ENCODE results near the gene IL1RN. TPM values are rescaled to one million over a fixed set of nuclear protein-coding genes. Genes with fewer than 3 reads are reported as not detected.

IL1RN gene
- total and polyA plus RNA-seq, 2 of the 13 experiments (the other 11 are each of a cell fraction or from before 2014, with no cell fraction given), result 21.2 to 101 TPM

DNA sequence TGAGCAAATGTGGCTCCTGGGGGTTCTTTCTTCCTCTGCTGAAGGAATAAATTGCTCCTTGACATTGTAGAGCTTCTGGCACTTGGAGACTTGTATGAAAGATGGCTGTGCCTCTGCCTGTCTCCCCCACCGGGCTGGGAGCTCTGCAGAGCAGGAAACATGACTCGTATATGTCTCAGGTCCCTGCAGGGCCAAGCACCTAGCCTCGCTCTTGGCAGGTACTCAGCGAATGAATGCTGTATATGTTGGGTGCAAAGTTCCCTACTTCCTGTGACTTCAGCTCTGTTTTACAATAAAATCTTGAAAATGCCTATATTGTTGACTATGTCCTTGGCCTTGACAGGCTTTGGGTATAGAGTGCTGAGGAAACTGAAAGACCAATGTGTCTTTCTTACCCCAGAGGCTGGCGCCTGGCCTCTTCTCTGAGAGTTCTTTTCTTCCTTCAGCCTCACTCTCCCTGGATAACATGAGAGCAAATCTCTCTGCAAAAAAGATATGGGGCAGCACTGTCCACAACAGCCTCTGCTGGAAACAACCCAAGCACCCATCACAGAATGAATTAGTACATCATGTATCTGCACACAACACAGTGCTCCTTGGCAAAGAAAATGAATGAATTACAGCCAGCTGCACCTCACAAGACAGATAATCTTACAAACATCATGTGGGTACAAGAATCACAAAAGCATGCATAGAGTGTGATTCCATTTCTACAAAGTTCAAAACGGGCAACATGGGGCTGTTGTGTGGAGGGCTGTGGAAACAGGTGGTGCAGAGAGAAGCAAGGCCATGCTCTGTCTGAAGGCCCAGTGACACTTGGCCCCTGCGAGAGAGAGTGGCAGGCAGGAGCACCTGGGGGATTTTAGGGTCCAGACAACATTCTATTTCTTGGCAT, 6.6 kb downstream of the IL1RN start (continued):
- TF ChIP-seq, protein P1, sequence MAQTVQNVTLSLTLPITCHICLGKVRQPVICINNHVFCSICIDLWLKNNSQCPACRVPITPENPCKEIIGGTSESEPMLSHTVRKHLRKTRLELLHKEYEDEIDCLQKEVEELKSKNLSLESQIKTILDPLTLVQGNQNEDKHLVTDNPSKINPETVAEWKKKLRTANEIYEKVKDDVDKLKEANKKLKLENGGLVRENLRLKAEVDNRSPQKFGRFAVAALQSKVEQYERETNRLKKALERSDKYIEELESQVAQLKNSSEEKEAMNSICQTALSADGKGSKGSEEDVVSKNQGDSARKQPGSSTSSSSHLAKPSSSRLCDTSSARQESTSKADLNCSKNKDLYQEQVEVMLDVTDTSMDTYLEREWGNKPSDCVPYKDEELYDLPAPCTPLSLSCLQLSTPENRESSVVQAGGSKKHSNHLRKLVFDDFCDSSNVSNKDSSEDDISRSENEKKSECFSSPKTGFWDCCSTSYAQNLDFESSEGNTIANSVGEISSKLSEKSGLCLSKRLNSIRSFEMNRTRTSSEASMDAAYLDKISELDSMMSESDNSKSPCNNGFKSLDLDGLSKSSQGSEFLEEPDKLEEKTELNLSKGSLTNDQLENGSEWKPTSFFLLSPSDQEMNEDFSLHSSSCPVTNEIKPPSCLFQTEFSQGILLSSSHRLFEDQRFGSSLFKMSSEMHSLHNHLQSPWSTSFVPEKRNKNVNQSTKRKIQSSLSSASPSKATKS (CRISPR knock-in tag; IDR thresholded peaks at IDR 0.05), result no peak
- TF ChIP-seq RFX5 (IDR thresholded peaks at IDR 0.05; ENCODE audit: low read depth, low read length) (no peak), SMC3 (IDR thresholded peaks at IDR 0.05; ENCODE audit: low read length) (0 out of 2 replicates have a peak, but pooled peaks have one; percentile 5), ZNF558 (CRISPR knock-in tag; IDR thresholded peaks at IDR 0.05; ENCODE audit: borderline replicate concordance) (no peak), MIER3 (CRISPR knock-in tag; IDR thresholded peaks at IDR 0.05; ENCODE audit: borderline replicate concordance) (no peak), PHB2 (IDR thresholded peaks at IDR 0.05; ENCODE audit: partially characterized antibody) (no peak), BRD4 (CRISPR knock-in tag; IDR thresholded peaks at IDR 0.05) (no peak), ZNF556 (CRISPR knock-in tag; IDR thresholded peaks at IDR 0.05; ENCODE audit: borderline replicate concordance) (0 out of 2 replicates have a peak, but pooled peaks have one; percentile 59), NCOR1 (IDR thresholded peaks at IDR 0.05; ENCODE audit: borderline replicate concordance, low read length) (no peak), ZNF703 (CRISPR knock-in tag; IDR thresholded peaks at IDR 0.05; ENCODE audit: borderline replicate concordance) (no peak), PRPF4 (IDR thresholded peaks at IDR 0.05; ENCODE audit: low read depth, low read length, poor library complexity, severe bottlenecking) (no peak), ZNF737 (CRISPR knock-in tag; IDR thresholded peaks at IDR 0.05; ENCODE audit: borderline replicate concordance) (no peak)
- TF ChIP-seq, protein P2, sequence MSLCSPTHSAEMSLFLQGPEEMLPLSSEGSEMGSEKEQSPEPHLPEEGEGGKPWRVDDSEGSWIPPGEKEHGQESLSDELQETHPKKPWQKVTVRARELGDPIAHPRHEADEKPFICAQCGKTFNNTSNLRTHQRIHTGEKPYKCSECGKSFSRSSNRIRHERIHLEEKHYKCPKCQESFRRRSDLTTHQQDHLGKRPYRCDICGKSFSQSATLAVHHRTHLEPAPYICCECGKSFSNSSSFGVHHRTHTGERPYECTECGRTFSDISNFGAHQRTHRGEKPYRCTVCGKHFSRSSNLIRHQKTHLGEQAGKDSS (CRISPR knock-in tag; IDR thresholded peaks at IDR 0.05; ENCODE audit: borderline replicate concordance, low read depth), result peak; percentile 66; the same call in 1 of the 2 replicates
- TF ChIP-seq, protein P3, sequence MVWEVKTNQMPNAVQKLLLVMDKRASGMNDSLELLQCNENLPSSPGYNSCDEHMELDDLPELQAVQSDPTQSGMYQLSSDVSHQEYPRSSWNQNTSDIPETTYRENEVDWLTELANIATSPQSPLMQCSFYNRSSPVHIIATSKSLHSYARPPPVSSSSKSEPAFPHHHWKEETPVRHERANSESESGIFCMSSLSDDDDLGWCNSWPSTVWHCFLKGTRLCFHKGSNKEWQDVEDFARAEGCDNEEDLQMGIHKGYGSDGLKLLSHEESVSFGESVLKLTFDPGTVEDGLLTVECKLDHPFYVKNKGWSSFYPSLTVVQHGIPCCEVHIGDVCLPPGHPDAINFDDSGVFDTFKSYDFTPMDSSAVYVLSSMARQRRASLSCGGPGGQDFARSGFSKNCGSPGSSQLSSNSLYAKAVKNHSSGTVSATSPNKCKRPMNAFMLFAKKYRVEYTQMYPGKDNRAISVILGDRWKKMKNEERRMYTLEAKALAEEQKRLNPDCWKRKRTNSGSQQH (CRISPR knock-in tag; IDR thresholded peaks at IDR 0.05; ENCODE audit: low read depth), result no peak
- TF ChIP-seq, protein P4, sequence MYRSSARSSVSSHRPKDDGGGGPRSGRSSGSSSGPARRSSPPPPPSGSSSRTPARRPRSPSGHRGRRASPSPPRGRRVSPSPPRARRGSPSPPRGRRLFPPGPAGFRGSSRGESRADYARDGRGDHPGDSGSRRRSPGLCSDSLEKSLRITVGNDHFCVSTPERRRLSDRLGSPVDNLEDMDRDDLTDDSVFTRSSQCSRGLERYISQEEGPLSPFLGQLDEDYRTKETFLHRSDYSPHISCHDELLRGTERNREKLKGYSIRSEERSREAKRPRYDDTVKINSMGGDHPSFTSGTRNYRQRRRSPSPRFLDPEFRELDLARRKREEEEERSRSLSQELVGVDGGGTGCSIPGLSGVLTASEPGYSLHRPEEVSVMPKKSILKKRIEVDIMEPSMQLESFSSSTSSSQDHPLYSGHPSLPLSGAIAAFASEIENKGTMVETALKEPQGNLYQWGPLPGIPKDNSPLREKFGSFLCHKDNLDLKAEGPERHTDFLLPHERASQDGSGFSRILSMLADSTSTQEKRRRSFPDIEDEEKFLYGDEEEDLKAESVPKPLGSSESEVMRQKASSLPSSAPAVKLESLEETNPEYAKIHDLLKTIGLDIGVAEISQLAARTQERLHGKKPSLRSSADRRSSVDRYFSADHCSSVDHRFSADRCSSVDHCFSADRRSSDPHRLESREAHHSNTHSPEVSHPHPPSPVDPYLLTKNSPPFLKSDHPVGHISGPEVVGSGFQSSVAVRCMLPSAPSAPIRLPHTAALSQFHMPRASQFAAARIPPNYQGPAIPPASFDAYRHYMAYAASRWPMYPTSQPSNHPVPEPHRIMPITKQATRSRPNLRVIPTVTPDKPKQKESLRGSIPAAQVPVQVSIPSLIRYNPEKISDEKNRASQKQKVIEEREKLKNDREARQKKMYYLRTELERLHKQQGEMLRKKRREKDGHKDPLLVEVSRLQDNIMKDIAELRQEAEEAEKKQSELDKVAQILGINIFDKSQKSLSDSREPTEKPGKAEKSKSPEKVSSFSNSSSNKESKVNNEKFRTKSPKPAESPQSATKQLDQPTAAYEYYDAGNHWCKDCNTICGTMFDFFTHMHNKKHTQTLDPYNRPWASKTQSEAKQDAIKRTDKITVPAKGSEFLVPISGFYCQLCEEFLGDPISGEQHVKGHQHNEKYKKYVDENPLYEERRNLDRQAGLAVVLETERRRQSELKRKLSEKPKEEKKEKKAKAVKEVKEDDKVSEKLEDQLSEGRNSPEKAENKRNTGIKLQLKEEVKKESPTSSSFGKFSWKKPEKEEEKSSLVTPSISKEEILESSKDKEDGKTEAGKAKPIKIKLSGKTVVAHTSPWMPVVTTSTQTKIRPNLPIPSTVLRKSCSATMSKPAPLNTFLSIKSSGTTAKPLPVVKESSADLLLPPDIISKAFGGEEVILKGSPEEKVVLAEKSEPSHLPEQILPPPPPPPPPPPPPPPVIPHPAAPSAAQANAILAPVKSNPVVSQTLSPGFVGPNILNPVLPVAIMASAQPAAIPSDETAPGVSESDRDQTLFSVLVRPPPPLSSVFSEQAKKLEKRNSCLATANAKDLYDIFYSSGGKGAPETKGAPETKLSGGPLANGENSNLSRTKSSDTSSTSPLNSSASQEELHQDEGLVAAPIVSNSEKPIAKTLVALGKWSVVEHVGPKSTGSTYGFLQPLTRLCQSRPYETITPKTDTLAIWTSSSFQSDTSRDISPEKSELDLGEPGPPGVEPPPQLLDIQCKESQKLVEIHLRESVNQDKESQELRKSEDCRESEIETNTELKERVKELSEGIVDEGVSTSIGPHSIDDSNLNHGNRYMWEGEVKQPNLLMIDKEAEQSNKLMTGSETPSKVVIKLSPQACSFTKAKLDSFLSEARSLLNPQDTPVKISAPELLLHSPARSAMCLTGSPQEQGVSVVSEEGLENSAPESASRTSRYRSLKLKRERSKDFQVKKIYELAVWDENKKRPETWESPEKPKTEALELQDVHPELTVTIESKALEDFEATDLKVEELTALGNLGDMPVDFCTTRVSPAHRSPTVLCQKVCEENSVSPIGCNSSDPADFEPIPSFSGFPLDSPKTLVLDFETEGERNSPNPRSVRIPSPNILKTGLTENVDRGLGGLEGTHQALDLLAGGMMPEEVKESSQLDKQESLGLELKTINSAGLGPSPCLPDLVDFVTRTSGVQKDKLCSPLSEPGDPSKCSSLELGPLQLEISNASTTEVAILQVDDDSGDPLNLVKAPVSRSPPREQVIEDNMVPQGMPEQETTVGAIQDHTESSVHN (CRISPR knock-in tag; IDR thresholded peaks at IDR 0.05), result peak; percentile 48; the same call in 1 of the 2 replicates
